GM12891 (cell line): ENCODE data around the gene TSTD2.

Experiments used
- PAX5 ChIP-seq: IDR thresholded peaks from 2 replicates; pipeline ENCODE4 v1.6.1; 2011; ENCODE audit warnings: low read length, moderate library complexity, mild to moderate bottlenecking; ENCODE audit not compliant: insufficient read depth, severe bottlenecking
- POLR2A ChIP-seq: IDR thresholded peaks from 2 replicates; pipeline ENCODE4 v1.6.1; 2011; ENCODE audit warnings: low read depth, low read length, control low read depth
- POLR2AphosphoS5 ChIP-seq: IDR thresholded peaks from 2 replicates; pipeline ENCODE4 v1.6.1; 2011; ENCODE audit warnings: low read depth, low read length, control low read depth
- POU2F2 ChIP-seq: IDR thresholded peaks from 2 replicates; pipeline ENCODE4 v1.6.1; 2011; ENCODE audit warnings: low read depth, mild to moderate bottlenecking, control low read depth, low read length, moderate library complexity
- SPI1 ChIP-seq: IDR thresholded peaks from 2 replicates; pipeline ENCODE4 v1.6.1; 2011; ENCODE audit warnings: low read depth, low read length, control low read depth
- TAF1 ChIP-seq: IDR thresholded peaks from 2 replicates; pipeline ENCODE4 v1.6.1; 2011; ENCODE audit warnings: low read depth, low read length, control low read depth

DNA sequence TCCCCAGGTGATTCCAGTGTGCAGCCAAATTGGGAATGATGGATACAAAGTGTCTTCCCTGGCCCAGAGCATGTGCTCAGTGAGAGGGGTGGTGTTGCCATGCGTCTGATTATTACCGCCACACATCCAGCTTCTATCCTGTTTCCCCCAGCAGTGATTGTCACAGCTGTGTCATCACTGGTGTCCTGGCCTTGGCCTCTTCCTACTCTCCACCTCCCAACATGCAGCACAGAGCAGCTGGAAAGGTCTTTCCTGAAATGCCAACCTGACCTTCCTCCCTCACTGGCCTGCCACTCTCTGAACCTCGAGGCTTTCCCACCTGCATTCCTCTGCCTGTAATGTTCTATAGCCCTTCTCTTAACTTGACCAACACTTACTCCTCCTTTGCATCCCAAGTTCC, 71.7 kb downstream of the TSTD2 start:
- TF ChIP-seq POLR2A (no peak), POLR2AphosphoS5 (no peak), TAF1 (no peak), POU2F2 (no peak), PAX5 (no peak), SPI1 (no peak)
